Measurements from ENCODE around the gene ST8SIA4. TPM values are rescaled to one million over a fixed set of nuclear protein-coding genes. Genes with fewer than 3 reads are reported as not detected.

The ST8SIA4 gene
- total and polyA plus RNA-seq, 2 donors (not counting 3 experiments of a cell fraction or from before 2014, with no cell fraction given), result 4.5 to 25.0 TPM

- H3K9me3 ChIP-seq (replicated peaks; ENCODE audit: control insufficient read depth, insufficient read depth, low read length), result no peaks in the 10 kb centered on the region
- H3K4me2 ChIP-seq (ENCODE audit: insufficient read depth, low read length), result peak overlapping the region; percentile 84
- no TSS peak for BruUV-seq (replicated peaks)
- peak overlapping the region; percentile 89 for H3K27ac ChIP-seq (ENCODE audit: insufficient read depth, low read depth, low read length)
- H3K27me3 ChIP-seq (ENCODE audit: control insufficient read depth in 2 of 2, insufficient read depth in 2 of 2, low read length in 2 of 2), result no peaks in the 10 kb centered on the region
- peak overlapping the region; percentile 2 for H2AFZ ChIP-seq (ENCODE audit: low read depth, low read length)
- intact Hi-C loops (cut with micrococcal nuclease) (loop anchor here (1.0 to 5.0 kb wide), 4 partner anchors 31 to 252 kb away; no protein-coding TSS in a partner anchor), dilution Hi-C loops (cut with MboI; ENCODE audit: extremely low pct_ligation_motif_present, low sequenced_read_pairs) (no loop called here)
- DNase-seq (ENCODE audit: low read depth, low spot score) (peak; percentile 96), FAIRE-seq (peak; percentile 94)
- peak overlapping the region in 1 of 3 experiments; percentile 31 for H3K4me3 ChIP-seq (replicated peaks in 1 of 3; ENCODE audit: insufficient read depth in 1 of 3, low read depth in 1 of 3, low read length in 3 of 3)
- peaks cover 41% of the 10 kb centered on the region for H3K4me1 ChIP-seq (ENCODE audit: control insufficient read depth, extremely low read depth, insufficient read depth, low read length)
- ChIA-PET CTCF (interaction anchor here (0.9 to 1.4 kb wide), 7 partner anchors 12 to 223 kb away, joined by 3 to 8 read pairs (median 4); partner anchors contain the start of gene ST8SIA4), POLR2A (no interaction called here)
- H3K79me2 ChIP-seq (ENCODE audit: control insufficient read depth, insufficient read depth, low read length), result no peaks in the 10 kb centered on the region
- no peaks in the 10 kb centered on the region for H3K9me1 ChIP-seq (replicated peaks; ENCODE audit: control insufficient read depth, extremely low read depth, insufficient read depth, low read length)
- H4K20me1 ChIP-seq (replicated peaks; ENCODE audit: control insufficient read depth, extremely low read depth, insufficient read depth, low read length), result no peaks in the 10 kb centered on the region
- no peaks in the 10 kb centered on the region for H3K36me3 ChIP-seq (ENCODE audit: control insufficient read depth in 2 of 2, extremely low read depth in 1 of 2, insufficient read depth in 2 of 2, low read length in 2 of 2)
- TF ChIP-seq POLR2AphosphoS5 (IDR thresholded peaks at IDR 0.05; ENCODE audit: insufficient read depth, low read depth, low read length) (no peak), POLR2A (IDR thresholded peaks at IDR 0.05; ENCODE audit: low read depth, low read length) (peak; percentile 65), EZH2 (IDR thresholded peaks at IDR 0.05; ENCODE audit: borderline replicate concordance, low read depth, low read length, severe bottlenecking) (no peak), CTCF (IDR thresholded peaks at IDR 0.05; ENCODE audit: extremely low read depth in 1 of 2, insufficient read depth in 1 of 2, low read depth in 1 of 2, low read length in 2 of 2) (no peak), MAX (IDR thresholded peaks at IDR 0.05; ENCODE audit: insufficient read depth, insufficient read length) (no peak), JUN (IDR thresholded peaks at IDR 0.05; ENCODE audit: borderline replicate concordance, insufficient read depth, insufficient read length, low read depth) (peak; percentile 63), FOS (IDR thresholded peaks at IDR 0.05; ENCODE audit: borderline replicate concordance, insufficient read depth, low read length) (no peak), MYC (IDR thresholded peaks at IDR 0.05; ENCODE audit: low read depth, low read length) (no peak), GATA2 (IDR thresholded peaks at IDR 0.05; ENCODE audit: insufficient read depth, insufficient read length, low read depth, low read length) (peak; percentile 41)
- peak overlapping the region; percentile 49 for H3K9ac ChIP-seq (replicated peaks; ENCODE audit: extremely low read depth, insufficient read depth, low read length)
Measured at GRCh38 chr5:100846772-100847171, 56.3 kb downstream of the ST8SIA4 start.

Data from endothelial cell of umbilical vein (primary cell).